K562 (cell line): ENCODE data around the gene PHF3. TPM values are rescaled to one million over a fixed set of nuclear protein-coding genes. Genes with fewer than 3 reads are reported as not detected.

Experiments used
- FOXP1 ChIP-seq: sonication (generic); formaldehyde crosslinking; IDR thresholded peaks from 2 replicates; pipeline ENCODE4 v1.8.0; 2022; ENCODE audit warnings: mild to moderate bottlenecking, missing genetic modification reagents
- RB1 ChIP-seq: fragments of 450-650 bp; IDR thresholded peaks from 2 replicates; pipeline ENCODE4 v1.6.1; 2017; ENCODE audit warnings: low read depth, mild to moderate bottlenecking
- RBBP5 ChIP-seq: fragments of 200-600 bp; sonication (generic); IDR thresholded peaks from 2 replicates; pipeline ENCODE4 v1.6.1; 2012; ENCODE audit warnings: borderline replicate concordance, mild to moderate bottlenecking, low read length, control low read depth, inconsistent platforms; ENCODE audit not compliant: insufficient read depth, poor library complexity, severe bottlenecking
- polyA plus RNA-seq, 8 experiments: library from polyadenylated mRNA; depleted of rRNA in 4 of 8; stranded (reverse) in 5 of 8; unstranded in 3 of 8; fragments of >200 nt; fragmentation: Nextera tagmentation in 2 of 8; fragmentation: Illumina TruSeq in 1 of 8; extraction: Ambion mirVana in 2 of 8; extraction: Trizol in 1 of 8; gene quantifications; 2 replicates each; pipeline versions ENCODE4 v1.2.1 to v1.2.3, GENCODE V29; 2011 to 2014; ENCODE audit warnings: inconsistent platforms in 1 of 8, missing spikeins in 1 of 8
- total RNA-seq, 7 experiments: library from RNA; depleted of rRNA in 6 of 7; stranded (reverse); fragments of >200 nt in 6 of 7; fragmentation: Illumina TruSeq in 2 of 7; extraction: Trizol in 2 of 7; gene quantifications; 2 replicates each; pipeline versions ENCODE4 v1.2.1 to v1.2.3, GENCODE V29; 2011 to 2021; ENCODE audit warnings: low replicate concordance in 1 of 7
- TF ChIP-seq, protein P1 (sequence below), 2 experiments: fragments of 450-650 bp; IDR thresholded peaks; 2 replicates each; pipeline ENCODE4 v1.6.1; 2018; ENCODE audit warnings: mild to moderate bottlenecking in 2 of 2, low read depth in 1 of 2; ENCODE audit not compliant: partially characterized antibody in 2 of 2
- TF ChIP-seq, protein P2 (sequence below), 2 experiments: IDR thresholded peaks in 1 of 2; conservative IDR thresholded peaks in 1 of 2; 2 replicates each; pipeline ENCODE4 v1.6.1; 2016; ENCODE audit warnings: low read depth in 2 of 2, mild to moderate bottlenecking in 1 of 2, missing compliant biosample characterization in 1 of 2, missing genetic modification characterization in 1 of 2, moderate library complexity in 1 of 2
- TF ChIP-seq, protein P3 (sequence below), 2 experiments: fragments of 450-650 bp; IDR thresholded peaks; 2 replicates each; pipeline ENCODE4 v1.6.1; 2016; ENCODE audit warnings: mild to moderate bottlenecking in 2 of 2, borderline replicate concordance in 1 of 2, low read depth in 1 of 2, moderate library complexity in 1 of 2

The PHF3 gene
- total and polyA plus RNA-seq, 9 of the 15 experiments (the other 6 are each of a cell fraction or from before 2014, with no cell fraction given), result 8.1 to 51.2 (median 30.9) TPM

DNA sequence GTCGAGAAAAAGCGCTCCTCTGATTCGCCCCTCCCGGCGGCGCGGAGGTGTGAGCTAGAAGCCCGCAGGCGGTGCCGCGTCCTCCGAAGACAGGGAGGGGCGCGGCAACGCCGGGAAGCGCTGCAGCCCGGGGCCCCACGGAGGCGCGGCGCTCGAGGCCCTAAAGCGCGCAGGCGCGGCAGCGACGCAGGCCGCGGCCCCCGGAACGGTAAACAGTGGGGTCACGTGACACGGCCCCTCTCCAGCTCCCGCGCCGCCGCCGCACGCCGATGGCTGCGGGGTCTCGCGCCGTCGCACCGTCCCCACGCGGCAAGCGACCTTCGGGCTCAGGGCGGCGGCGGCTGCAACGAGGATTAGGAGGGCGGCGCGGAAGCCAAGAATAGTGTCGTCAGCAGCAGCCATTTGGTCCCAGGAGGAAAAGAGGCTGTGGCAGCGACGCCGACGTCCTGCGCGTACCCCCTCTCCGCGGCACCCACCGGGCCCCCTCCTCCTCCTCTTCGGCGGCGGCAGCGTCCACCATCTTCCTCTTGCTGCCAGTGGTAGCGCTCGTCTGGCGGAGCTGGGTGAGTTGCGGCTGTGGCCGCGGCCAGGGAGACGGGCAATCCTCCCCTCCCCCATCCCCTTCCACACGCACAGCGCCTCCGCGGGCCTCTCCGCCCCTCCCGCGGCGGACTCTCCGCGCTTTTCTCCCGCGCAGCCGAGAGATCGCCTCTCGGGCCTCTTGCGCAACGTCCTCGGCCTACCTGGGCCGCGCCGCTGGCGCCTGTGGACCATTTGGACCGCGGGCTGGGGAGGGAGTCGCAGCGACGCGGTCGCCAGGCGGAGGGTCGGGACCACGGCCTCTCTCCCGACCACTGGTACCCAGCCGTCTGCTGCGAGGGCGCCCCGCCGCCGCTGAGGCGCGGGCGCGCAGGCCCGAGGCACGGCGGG, at the start of gene PHF3 (continued):
- TF ChIP-seq, protein P1, sequence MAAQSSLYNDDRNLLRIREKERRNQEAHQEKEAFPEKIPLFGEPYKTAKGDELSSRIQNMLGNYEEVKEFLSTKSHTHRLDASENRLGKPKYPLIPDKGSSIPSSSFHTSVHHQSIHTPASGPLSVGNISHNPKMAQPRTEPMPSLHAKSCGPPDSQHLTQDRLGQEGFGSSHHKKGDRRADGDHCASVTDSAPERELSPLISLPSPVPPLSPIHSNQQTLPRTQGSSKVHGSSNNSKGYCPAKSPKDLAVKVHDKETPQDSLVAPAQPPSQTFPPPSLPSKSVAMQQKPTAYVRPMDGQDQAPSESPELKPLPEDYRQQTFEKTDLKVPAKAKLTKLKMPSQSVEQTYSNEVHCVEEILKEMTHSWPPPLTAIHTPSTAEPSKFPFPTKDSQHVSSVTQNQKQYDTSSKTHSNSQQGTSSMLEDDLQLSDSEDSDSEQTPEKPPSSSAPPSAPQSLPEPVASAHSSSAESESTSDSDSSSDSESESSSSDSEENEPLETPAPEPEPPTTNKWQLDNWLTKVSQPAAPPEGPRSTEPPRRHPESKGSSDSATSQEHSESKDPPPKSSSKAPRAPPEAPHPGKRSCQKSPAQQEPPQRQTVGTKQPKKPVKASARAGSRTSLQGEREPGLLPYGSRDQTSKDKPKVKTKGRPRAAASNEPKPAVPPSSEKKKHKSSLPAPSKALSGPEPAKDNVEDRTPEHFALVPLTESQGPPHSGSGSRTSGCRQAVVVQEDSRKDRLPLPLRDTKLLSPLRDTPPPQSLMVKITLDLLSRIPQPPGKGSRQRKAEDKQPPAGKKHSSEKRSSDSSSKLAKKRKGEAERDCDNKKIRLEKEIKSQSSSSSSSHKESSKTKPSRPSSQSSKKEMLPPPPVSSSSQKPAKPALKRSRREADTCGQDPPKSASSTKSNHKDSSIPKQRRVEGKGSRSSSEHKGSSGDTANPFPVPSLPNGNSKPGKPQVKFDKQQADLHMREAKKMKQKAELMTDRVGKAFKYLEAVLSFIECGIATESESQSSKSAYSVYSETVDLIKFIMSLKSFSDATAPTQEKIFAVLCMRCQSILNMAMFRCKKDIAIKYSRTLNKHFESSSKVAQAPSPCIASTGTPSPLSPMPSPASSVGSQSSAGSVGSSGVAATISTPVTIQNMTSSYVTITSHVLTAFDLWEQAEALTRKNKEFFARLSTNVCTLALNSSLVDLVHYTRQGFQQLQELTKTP (IDR thresholded peaks at IDR 0.05; ENCODE audit: low read depth in 1 of 2, partially characterized antibody in 2 of 2), result no peak
- TF ChIP-seq RB1 (peak; percentile 94), FOXP1 (CRISPR knock-in tag) (peak; percentile 89), RBBP5 (peak; percentile 81)
- TF ChIP-seq, protein P2, sequence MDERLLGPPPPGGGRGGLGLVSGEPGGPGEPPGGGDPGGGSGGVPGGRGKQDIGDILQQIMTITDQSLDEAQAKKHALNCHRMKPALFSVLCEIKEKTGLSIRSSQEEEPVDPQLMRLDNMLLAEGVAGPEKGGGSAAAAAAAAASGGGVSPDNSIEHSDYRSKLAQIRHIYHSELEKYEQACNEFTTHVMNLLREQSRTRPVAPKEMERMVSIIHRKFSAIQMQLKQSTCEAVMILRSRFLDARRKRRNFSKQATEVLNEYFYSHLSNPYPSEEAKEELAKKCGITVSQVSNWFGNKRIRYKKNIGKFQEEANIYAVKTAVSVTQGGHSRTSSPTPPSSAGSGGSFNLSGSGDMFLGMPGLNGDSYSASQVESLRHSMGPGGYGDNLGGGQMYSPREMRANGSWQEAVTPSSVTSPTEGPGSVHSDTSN (CRISPR knock-in tag; IDR thresholded peaks at IDR 0.05; ENCODE audit: low read depth), result no peak
- TF ChIP-seq, protein P2 (tag; conservative IDR thresholded peaks at IDR 0.05; ENCODE audit: low read depth), result no peak
- TF ChIP-seq, protein P3, sequence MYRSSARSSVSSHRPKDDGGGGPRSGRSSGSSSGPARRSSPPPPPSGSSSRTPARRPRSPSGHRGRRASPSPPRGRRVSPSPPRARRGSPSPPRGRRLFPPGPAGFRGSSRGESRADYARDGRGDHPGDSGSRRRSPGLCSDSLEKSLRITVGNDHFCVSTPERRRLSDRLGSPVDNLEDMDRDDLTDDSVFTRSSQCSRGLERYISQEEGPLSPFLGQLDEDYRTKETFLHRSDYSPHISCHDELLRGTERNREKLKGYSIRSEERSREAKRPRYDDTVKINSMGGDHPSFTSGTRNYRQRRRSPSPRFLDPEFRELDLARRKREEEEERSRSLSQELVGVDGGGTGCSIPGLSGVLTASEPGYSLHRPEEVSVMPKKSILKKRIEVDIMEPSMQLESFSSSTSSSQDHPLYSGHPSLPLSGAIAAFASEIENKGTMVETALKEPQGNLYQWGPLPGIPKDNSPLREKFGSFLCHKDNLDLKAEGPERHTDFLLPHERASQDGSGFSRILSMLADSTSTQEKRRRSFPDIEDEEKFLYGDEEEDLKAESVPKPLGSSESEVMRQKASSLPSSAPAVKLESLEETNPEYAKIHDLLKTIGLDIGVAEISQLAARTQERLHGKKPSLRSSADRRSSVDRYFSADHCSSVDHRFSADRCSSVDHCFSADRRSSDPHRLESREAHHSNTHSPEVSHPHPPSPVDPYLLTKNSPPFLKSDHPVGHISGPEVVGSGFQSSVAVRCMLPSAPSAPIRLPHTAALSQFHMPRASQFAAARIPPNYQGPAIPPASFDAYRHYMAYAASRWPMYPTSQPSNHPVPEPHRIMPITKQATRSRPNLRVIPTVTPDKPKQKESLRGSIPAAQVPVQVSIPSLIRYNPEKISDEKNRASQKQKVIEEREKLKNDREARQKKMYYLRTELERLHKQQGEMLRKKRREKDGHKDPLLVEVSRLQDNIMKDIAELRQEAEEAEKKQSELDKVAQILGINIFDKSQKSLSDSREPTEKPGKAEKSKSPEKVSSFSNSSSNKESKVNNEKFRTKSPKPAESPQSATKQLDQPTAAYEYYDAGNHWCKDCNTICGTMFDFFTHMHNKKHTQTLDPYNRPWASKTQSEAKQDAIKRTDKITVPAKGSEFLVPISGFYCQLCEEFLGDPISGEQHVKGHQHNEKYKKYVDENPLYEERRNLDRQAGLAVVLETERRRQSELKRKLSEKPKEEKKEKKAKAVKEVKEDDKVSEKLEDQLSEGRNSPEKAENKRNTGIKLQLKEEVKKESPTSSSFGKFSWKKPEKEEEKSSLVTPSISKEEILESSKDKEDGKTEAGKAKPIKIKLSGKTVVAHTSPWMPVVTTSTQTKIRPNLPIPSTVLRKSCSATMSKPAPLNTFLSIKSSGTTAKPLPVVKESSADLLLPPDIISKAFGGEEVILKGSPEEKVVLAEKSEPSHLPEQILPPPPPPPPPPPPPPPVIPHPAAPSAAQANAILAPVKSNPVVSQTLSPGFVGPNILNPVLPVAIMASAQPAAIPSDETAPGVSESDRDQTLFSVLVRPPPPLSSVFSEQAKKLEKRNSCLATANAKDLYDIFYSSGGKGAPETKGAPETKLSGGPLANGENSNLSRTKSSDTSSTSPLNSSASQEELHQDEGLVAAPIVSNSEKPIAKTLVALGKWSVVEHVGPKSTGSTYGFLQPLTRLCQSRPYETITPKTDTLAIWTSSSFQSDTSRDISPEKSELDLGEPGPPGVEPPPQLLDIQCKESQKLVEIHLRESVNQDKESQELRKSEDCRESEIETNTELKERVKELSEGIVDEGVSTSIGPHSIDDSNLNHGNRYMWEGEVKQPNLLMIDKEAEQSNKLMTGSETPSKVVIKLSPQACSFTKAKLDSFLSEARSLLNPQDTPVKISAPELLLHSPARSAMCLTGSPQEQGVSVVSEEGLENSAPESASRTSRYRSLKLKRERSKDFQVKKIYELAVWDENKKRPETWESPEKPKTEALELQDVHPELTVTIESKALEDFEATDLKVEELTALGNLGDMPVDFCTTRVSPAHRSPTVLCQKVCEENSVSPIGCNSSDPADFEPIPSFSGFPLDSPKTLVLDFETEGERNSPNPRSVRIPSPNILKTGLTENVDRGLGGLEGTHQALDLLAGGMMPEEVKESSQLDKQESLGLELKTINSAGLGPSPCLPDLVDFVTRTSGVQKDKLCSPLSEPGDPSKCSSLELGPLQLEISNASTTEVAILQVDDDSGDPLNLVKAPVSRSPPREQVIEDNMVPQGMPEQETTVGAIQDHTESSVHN (IDR thresholded peaks at IDR 0.05; ENCODE audit: borderline replicate concordance in 1 of 2, low read depth in 1 of 2), result no peak
